HepG2 (cell line): ENCODE data around the gene CHD2. TPM values are rescaled to one million over a fixed set of nuclear protein-coding genes. Genes with fewer than 3 reads are reported as not detected.

Experiments
- ARNTL ChIP-seq: sonication (generic); formaldehyde crosslinking; IDR thresholded peaks from 2 replicates; pipeline ENCODE4 v1.4.0; 2020; ENCODE audit warnings: mild to moderate bottlenecking, missing genetic modification reagents
- BHLHE40 ChIP-seq: IDR thresholded peaks from 2 replicates; pipeline ENCODE4 v1.6.1; 2011; ENCODE audit warnings: low read length, improper control_type of control experiment
- CREB1 ChIP-seq, 2 experiments: fragments of 450-650 bp in 1 of 2; IDR thresholded peaks; 2 replicates each; pipeline ENCODE4 v1.6.1; 2016 to 2017; ENCODE audit warnings: control low read depth in 1 of 2, mild to moderate bottlenecking in 1 of 2, missing compliant biosample characterization in 1 of 2, missing genetic modification characterization in 1 of 2
- STAG1 ChIP-seq: sonication (generic); formaldehyde crosslinking; IDR thresholded peaks from 2 replicates; pipeline ENCODE4 v1.4.0; 2020; ENCODE audit warnings: missing genetic modification reagents
- ZBTB7A ChIP-seq: sonication (generic); formaldehyde crosslinking; IDR thresholded peaks from 2 replicates; pipeline ENCODE4 v1.8.0; 2022; ENCODE audit warnings: mild to moderate bottlenecking, missing genetic modification reagents
- ZNF570 ChIP-seq: sonication (generic); formaldehyde crosslinking; IDR thresholded peaks from 2 replicates; pipeline ENCODE4 v1.4.0; 2020; ENCODE audit warnings: mild to moderate bottlenecking, missing genetic modification reagents, borderline replicate concordance
- polyA plus RNA-seq, 8 experiments: library from polyadenylated mRNA; depleted of rRNA in 3 of 8; stranded (reverse) in 7 of 8; unstranded in 1 of 8; fragments of >200 nt; fragmentation: Illumina TruSeq in 4 of 8; extraction: Trizol in 4 of 8; gene quantifications; 2 replicates each; pipeline versions ENCODE4 v1.2.1 to v1.2.3, GENCODE V29; 2011 to 2016; ENCODE audit warnings: low read depth in 4 of 8, missing spikeins in 1 of 8, mixed read lengths in 1 of 8; ENCODE audit not compliant: insufficient read depth in 1 of 8
- total RNA-seq, 5 experiments: library from RNA; depleted of rRNA; stranded (reverse); fragments of >200 nt; fragmentation: Illumina TruSeq; extraction: Trizol; gene quantifications; 2 replicates each; pipeline ENCODE4 v1.2.3, GENCODE V29; 2016; ENCODE audit warnings: low read depth in 1 of 5
- TF ChIP-seq, protein P1 (sequence below), 2 experiments: sonication (generic) in 1 of 2; formaldehyde crosslinking in 1 of 2; IDR thresholded peaks; 2 replicates each; pipeline versions ENCODE4 v1.5.1 to v1.6.1; 2011 to 2020; ENCODE audit warnings: borderline replicate concordance in 1 of 2, low read depth in 1 of 2, low read length in 1 of 2, mild to moderate bottlenecking in 1 of 2, missing genetic modification reagents in 1 of 2, moderate library complexity in 1 of 2
- TF ChIP-seq, protein P2 (sequence below), 2 experiments: sonication (generic) in 1 of 2; formaldehyde crosslinking in 1 of 2; IDR thresholded peaks; 2 replicates each; pipeline versions ENCODE4 v1.4.0 to v1.6.1; 2018 to 2020; ENCODE audit warnings: missing genetic modification reagents in 2 of 2, borderline replicate concordance in 1 of 2, low read depth in 1 of 2, mild to moderate bottlenecking in 1 of 2, missing biosample characterization in 1 of 2

Gene CHD2
- total and polyA plus RNA-seq, 2 of the 13 experiments (the other 11 are each of a cell fraction or from before 2014, with no cell fraction given), result 54.0 to 54.1 TPM

DNA sequence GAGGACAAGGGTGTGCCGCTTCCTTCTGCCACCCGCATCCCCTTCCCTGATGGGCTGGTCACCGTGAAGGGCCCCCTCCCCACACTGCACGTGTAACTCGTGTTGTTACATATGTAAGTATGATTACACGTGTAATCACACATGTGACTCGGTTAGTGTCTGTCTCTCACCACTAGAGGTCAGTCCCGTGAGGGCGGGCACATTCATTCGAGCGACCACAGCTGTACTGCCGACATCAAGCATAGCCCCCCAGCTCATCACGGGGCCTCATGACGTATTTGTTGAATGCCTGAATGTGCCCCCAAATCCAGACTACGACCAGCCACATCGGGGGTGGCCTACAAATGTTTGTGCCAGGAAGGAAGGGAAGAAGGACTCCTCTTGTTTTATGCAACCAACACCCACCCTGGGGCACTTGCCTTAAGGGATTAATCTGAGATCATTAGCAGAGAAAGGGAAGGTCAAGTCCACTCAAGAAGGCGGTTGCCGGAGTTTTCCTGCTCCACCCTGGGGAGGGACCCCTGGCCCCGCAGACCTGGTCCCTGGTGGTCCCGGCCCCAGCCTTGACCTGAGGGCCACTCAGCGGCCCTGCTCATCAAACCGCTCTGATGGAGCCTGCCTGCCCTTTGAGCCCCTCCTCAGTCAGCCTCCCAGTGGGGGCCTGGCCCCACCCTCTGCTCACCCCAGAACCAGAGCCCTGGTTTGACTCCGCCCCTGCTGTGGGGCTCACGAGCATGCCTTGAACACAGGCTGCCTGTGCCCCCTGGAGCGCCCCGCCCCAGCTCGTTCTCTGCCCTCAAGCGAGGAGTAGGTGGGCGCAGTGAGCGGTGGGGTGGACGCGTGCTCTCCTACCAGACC is 136.1 kb downstream of the CHD2 start (continued):
- TF ChIP-seq, protein P1, sequence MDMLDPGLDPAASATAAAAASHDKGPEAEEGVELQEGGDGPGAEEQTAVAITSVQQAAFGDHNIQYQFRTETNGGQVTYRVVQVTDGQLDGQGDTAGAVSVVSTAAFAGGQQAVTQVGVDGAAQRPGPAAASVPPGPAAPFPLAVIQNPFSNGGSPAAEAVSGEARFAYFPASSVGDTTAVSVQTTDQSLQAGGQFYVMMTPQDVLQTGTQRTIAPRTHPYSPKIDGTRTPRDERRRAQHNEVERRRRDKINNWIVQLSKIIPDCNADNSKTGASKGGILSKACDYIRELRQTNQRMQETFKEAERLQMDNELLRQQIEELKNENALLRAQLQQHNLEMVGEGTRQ (IDR thresholded peaks at IDR 0.05; ENCODE audit: low read depth, low read length), result peak; percentile 19; the same call in 1 of the 2 replicates
- TF ChIP-seq, protein P1 (CRISPR knock-in tag; IDR thresholded peaks at IDR 0.05; ENCODE audit: borderline replicate concordance), result no peak
- TF ChIP-seq ZNF570, result no peak
- peak; percentile 58 for TF ChIP-seq STAG1
- TF ChIP-seq, protein P2, sequence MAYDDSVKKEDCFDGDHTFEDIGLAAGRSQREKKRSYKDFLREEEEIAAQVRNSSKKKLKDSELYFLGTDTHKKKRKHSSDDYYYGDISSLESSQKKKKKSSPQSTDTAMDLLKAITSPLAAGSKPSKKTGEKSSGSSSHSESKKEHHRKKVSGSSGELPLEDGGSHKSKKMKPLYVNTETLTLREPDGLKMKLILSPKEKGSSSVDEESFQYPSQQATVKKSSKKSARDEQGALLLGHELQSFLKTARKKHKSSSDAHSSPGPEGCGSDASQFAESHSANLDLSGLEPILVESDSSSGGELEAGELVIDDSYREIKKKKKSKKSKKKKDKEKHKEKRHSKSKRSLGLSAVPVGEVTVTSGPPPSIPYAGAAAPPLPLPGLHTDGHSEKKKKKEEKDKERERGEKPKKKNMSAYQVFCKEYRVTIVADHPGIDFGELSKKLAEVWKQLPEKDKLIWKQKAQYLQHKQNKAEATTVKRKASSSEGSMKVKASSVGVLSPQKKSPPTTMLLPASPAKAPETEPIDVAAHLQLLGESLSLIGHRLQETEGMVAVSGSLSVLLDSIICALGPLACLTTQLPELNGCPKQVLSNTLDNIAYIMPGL (CRISPR knock-in tag; IDR thresholded peaks at IDR 0.05; ENCODE audit: borderline replicate concordance in 1 of 2, low read depth in 1 of 2), result no peak
- TF ChIP-seq BHLHE40, result peak; percentile 56; the same call in 1 of the 2 replicates
- no peak for TF ChIP-seq ZBTB7A (CRISPR knock-in tag)
- TF ChIP-seq CREB1 (IDR thresholded peaks at IDR 0.05), result peak; percentile 71
- TF ChIP-seq CREB1 (CRISPR knock-in tag; IDR thresholded peaks at IDR 0.05), result no peak
- peak; percentile 53; the same call in 1 of the 2 replicates for TF ChIP-seq ARNTL (CRISPR knock-in tag)
